HG03103 (cell line): Measurements from ENCODE around the gene EMILIN3.
"Not testable (repeated sequence)": the region's sequence is repeated elsewhere in the genome, so short reads cannot be mapped to it uniquely, and the experiment has no call there.

ENCODE experiments used
- ATAC-seq: cut with Tn5 transposase; IDR thresholded peaks from one replicate; pipeline ENCODE4 v1.9.1; 2021; ENCODE audit warnings: low read depth; ENCODE audit not compliant: unreplicated experiment

The EMILIN3 gene

GRCh38 chr20:41329435-41330342 lies 36.9 kb downstream of the EMILIN3 start:
- ATAC-seq: peak; percentile 82

DNA sequence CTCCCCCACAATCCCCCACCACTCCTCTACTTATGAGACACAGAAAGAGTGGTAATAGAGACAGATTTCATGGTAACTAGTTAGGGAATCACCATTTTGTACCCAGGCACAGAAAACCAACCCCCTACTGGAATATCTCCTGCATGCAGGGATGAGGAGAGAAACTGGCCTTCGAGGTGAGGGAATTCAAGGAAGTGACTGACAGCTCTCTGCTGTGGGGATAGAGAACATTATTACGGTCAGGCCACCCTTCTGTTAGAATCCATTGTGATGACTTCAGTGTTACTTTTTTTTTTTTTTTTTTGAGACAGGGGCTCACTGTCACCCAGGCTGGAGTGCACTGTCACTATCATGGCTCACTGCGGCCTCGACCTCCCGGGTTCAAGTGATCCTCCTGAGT lies 39.4 kb downstream of the EMILIN3 start:
- no peak for ATAC-seq

GRCh38 chr20:41320976-41321375 lies 45.6 kb downstream of the EMILIN3 start:
- ATAC-seq: no peak

DNA sequence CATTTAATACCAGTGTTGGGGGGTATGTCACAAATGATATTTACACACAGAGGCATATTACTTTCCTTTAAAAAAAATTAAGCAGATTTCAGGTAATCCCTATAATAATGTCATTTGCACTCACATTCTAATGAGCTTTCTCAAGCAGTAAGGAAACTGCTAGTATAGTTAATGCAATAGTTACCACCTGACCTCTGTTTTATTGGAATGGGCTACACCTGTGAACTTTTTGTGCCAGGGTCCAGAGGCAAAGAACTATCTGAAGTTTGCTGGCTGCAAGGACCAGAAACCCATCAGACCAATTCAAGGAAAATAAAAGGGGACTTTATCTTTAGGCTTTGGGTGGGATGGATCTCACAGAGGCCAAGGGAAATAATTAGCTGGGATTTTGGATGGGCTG lies 46.2 kb downstream of the EMILIN3 start:
- no peak for ATAC-seq

- ATAC-seq: no peak
These were observed 48.4 kb downstream of the EMILIN3 start for GRCh38 chr20:41318271-41318649.

DNA sequence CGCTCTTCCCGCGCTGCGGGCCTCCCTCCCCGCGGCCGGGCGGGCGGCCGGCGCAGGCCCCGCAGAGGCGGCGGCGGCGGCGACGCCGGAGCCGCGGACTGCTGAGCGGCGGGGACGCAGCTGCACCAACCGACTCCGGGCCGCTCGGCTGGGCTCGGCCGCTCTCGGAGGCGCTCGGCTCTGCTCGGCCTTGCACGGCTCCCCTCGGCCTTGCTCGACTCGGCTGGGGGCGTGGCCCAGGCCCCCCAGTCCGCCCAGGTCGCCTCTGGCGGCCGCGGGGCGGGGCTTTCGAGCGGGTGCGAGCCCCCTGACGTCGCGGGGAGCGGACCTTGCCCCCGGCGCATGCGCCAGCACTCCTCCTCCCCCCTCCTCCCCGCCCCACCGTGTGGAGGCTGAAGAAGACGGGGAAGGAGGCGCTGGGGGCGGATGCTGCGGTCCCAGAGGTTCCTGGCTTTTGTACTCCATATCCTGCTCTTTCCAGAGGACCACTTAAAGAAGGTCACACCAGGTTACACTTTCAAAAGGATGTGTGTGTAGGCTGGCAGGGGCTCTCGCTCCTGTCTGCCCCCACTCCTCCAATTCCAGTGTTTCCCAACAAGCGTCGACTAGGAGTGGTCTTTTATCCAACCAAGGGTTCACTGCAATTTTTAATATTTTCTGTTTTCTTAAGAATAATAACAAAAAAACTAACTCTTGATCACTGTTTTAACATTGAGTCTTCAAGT lies 48.9 kb downstream of the EMILIN3 start, which contains the start of gene ZHX3:
Gene ZHX3 (minus strand): TSS at position 186 of the 725 bp plus-strand sequence. CDS start 112,815 bp downstream, outside the sequence.
- peak; percentile 96 for ATAC-seq

GRCh38 chr20:41316602-41317545 lies 49.7 kb downstream of the EMILIN3 start:
- ATAC-seq: peak; percentile 42

- no peak for ATAC-seq
These were observed 50.6 kb downstream of the EMILIN3 start for GRCh38 chr20:41316051-41316450.

DNA sequence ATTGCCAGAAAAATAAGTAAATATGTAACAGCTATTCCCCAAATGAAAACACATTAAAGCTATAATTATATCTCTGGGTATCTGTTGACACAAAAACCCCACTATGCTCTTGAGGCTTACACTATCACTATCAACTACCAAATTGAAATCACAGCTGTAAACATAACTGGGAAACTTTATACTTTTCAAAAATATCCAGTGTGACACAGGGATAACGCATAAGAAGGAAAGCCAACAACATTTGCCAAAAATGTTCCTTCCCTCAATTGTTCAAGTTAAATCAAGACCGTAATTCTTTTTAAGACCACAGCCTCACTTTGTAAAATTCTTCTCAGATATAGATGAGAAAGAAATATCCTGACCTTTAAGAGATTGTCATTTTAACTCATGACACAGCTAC lies 52.2 kb downstream of the EMILIN3 start:
- no peak for ATAC-seq

DNA sequence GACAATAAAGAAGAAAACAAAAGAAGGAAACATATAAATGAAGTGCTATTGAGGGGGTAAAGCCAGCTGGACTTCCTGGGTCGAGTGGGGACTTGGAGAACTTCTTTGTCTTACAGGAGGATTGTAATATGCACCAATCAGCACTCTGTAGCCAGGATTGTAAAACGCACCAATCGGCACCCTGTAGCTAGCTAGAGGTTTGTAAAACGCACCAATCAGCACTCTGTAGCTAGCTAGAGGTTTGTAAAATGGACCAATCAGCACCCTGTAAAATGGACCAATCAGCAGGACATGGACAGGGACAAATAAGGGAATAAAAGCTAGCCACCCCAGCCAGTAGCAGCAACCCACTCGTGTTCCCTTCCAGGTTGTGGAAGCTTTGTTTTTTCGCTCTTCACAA lies 54.6 kb downstream of the EMILIN3 start:
- ATAC-seq: not testable (repeated sequence)
